HG02938 (cell line): ENCODE measurements around the gene CEBPB.

Source experiments
- ATAC-seq: cut with Tn5 transposase; IDR thresholded peaks from one replicate; pipeline ENCODE4 v1.9.1; 2021; ENCODE audit warnings: mild to moderate bottlenecking, moderate library complexity; ENCODE audit not compliant: unreplicated experiment

Gene CEBPB

GRCh38 chr20:50210066-50210619 lies 19.5 kb downstream of the CEBPB start:
- ATAC-seq: no peak

- ATAC-seq: no peak
Measured at GRCh38 chr20:50211091-50211490, 20.5 kb downstream of the CEBPB start.

- no peak for ATAC-seq
Measured at GRCh38 chr20:50213531-50214106, 23.0 kb downstream of the CEBPB start.

- ATAC-seq: no peak
Measured at GRCh38 chr20:50214226-50215024, 23.8 kb downstream of the CEBPB start.

- no peak for ATAC-seq
Measured at GRCh38 chr20:50215101-50215690, 24.6 kb downstream of the CEBPB start.

GRCh38 chr20:50215926-50216325 lies 25.3 kb downstream of the CEBPB start:
- ATAC-seq: no peak

- ATAC-seq: no peak
Measured at GRCh38 chr20:50216543-50217206, 26.0 kb downstream of the CEBPB start.

- ATAC-seq: no peak
Measured at GRCh38 chr20:50217207-50217949, 26.7 kb downstream of the CEBPB start.

GRCh38 chr20:50218987-50219435 lies 28.4 kb downstream of the CEBPB start:
- no peak for ATAC-seq

- no peak for ATAC-seq
Measured at GRCh38 chr20:50219600-50219999, 29.0 kb downstream of the CEBPB start.

- ATAC-seq: no peak
Measured at GRCh38 chr20:50220093-50220893, 29.7 kb downstream of the CEBPB start.

GRCh38 chr20:50220894-50221365 lies 30.3 kb downstream of the CEBPB start:
- no peak for ATAC-seq

GRCh38 chr20:50221501-50222308 lies 31.1 kb downstream of the CEBPB start:
- ATAC-seq: no peak

GRCh38 chr20:50222309-50223038 lies 31.8 kb downstream of the CEBPB start:
- no peak for ATAC-seq

- ATAC-seq: no peak
Measured at GRCh38 chr20:50223039-50224005, 32.7 kb downstream of the CEBPB start.

- no peak for ATAC-seq
Measured at GRCh38 chr20:50224052-50224451, 33.4 kb downstream of the CEBPB start.
